Measurements from ENCODE around the gene PTMS.

Gene PTMS

GRCh38 chr12:6773590-6774351 lies 7.6 kb downstream of the PTMS start:
- no peak overlapping the region for H3K4me3 ChIP-seq (ENCODE audit: low read depth, low read length)
- no peak for TF ChIP-seq MYC (IDR thresholded peaks at IDR 0.05; ENCODE audit: low read depth, low read length)
- TF ChIP-seq MAX (IDR thresholded peaks at IDR 0.05; ENCODE audit: low read depth, low read length) = no peak
- TF ChIP-seq POLR2A (IDR thresholded peaks at IDR 0.05; ENCODE audit: extremely low read depth, insufficient read length) = no peak
- no peak for TF ChIP-seq CTCF (IDR thresholded peaks at IDR 0.05; ENCODE audit: low read depth, low read length)

GRCh38 chr12:6774499-6775062 lies 8.4 kb downstream of the PTMS start:
- TF ChIP-seq MAX (IDR thresholded peaks at IDR 0.05; ENCODE audit: low read depth, low read length) (no peak), POLR2A (IDR thresholded peaks at IDR 0.05; ENCODE audit: extremely low read depth, insufficient read length) (no peak), CTCF (IDR thresholded peaks at IDR 0.05; ENCODE audit: low read depth, low read length) (no peak), MYC (IDR thresholded peaks at IDR 0.05; ENCODE audit: low read depth, low read length) (no peak)
- no peak for DNase-seq (ENCODE audit: low read depth)
- no peak overlapping the region for H3K4me3 ChIP-seq (ENCODE audit: low read depth, low read length)

More at GRCh38 chr12:6773590-6774351, 7.6 kb downstream of the PTMS start:
- no peak for DNase-seq (ENCODE audit: low read depth)

- no peak for DNase-seq (ENCODE audit: low read depth)
- TF ChIP-seq MYC (IDR thresholded peaks at IDR 0.05; ENCODE audit: low read depth, low read length) (no peak), POLR2A (IDR thresholded peaks at IDR 0.05; ENCODE audit: extremely low read depth, insufficient read length) (no peak), MAX (IDR thresholded peaks at IDR 0.05; ENCODE audit: low read depth, low read length) (no peak), CTCF (IDR thresholded peaks at IDR 0.05; ENCODE audit: low read depth, low read length) (no peak)
- H3K4me3 ChIP-seq (ENCODE audit: low read depth, low read length) = no peak overlapping the region
Measured at GRCh38 chr12:6775185-6776174, 9.3 kb downstream of the PTMS start.

- no peak for DNase-seq (ENCODE audit: low read depth)
- H3K4me3 ChIP-seq (ENCODE audit: low read depth, low read length) = no peak overlapping the region
- TF ChIP-seq MYC (IDR thresholded peaks at IDR 0.05; ENCODE audit: low read depth, low read length) (no peak), MAX (IDR thresholded peaks at IDR 0.05; ENCODE audit: low read depth, low read length) (no peak), POLR2A (IDR thresholded peaks at IDR 0.05; ENCODE audit: extremely low read depth, insufficient read length) (no peak), CTCF (IDR thresholded peaks at IDR 0.05; ENCODE audit: low read depth, low read length) (no peak)
Measured at GRCh38 chr12:6777386-6777785, 11.2 kb downstream of the PTMS start.

- TF ChIP-seq MAX (IDR thresholded peaks at IDR 0.05; ENCODE audit: low read depth, low read length) (no peak), MYC (IDR thresholded peaks at IDR 0.05; ENCODE audit: low read depth, low read length) (no peak), POLR2A (IDR thresholded peaks at IDR 0.05; ENCODE audit: extremely low read depth, insufficient read length) (no peak), CTCF (IDR thresholded peaks at IDR 0.05; ENCODE audit: low read depth, low read length) (no peak)
- H3K4me3 ChIP-seq (ENCODE audit: low read depth, low read length) = peak overlapping the region; percentile 53
- no peak for DNase-seq (ENCODE audit: low read depth)
Measured at GRCh38 chr12:6778217-6778573, 12.0 kb downstream of the PTMS start.

Measured in NB4 (cell line).